Measurements from ENCODE around the gene PHYHIPL. TPM values are rescaled to one million over a fixed set of nuclear protein-coding genes. Genes with fewer than 3 reads are reported as not detected.

Gene PHYHIPL
- total and polyA plus RNA-seq, 7 experiments from 2014 or later, result not detected

DNA sequence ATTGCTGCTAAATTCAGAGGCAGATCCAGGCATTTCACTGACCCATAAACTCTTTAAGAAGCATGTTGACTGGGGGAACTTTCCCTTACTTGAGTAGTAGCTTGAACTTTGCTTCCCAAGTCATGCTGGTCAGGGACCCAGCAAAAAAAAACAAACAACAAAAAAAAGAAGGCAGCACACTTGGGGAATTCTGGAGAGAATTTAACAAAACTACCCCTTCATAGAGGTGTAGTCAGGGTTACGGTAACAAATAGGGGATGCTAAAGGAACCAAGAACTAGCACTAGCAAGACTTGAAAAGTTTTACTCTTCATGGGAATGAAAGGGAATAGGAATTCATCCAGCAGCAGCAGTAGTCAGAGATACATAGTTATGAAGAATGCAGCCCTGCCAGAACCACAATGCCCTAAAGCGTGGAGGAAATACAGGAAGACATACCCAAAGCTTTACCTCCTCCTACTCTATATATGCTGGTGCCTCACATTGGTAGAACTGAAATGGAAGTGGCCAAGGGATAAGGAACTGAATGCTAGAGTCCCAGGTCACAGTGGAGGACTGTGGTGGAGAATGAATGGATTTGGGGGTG is 67.3 kb downstream of the PHYHIPL start:
- no peak overlapping the region for H3K4me3 Mint-ChIP-seq
- ChIA-PET POLR2A (no interaction called here), CTCF (no interaction called here)
- no peak overlapping the region for H3K27ac ChIP-seq (ENCODE audit: low read depth, low read length)
- H3K9me3 Mint-ChIP-seq, result peaks cover 0 to 6% (median 0%) of the 10 kb centered on the region in 11 donors
- no peaks in the 10 kb centered on the region for H3K4me1 ChIP-seq (ENCODE audit: control insufficient read depth in 2 of 2, insufficient read depth in 2 of 2, low read length in 2 of 2)
- H3K27me3 Mint-ChIP-seq, result peaks cover 0 to 6% (median 0%) of the 10 kb centered on the region in 5 donors
- no peaks in the 10 kb centered on the region for H3K36me3 Mint-ChIP-seq
- H3K4me1 Mint-ChIP-seq, result no peaks in the 10 kb centered on the region
- no peak for DNase-seq
- H3K27ac Mint-ChIP-seq, result no peak overlapping the region
- no peak overlapping the region for H3K4me3 ChIP-seq (ENCODE audit: low read length)
- no peaks in the 10 kb centered on the region for H3K36me3 ChIP-seq (ENCODE audit: control insufficient read depth in 2 of 3, insufficient read depth in 3 of 3, low read length in 3 of 3)
- no peaks in the 10 kb centered on the region for H3K27me3 ChIP-seq (ENCODE audit: control insufficient read depth in 2 of 2, insufficient read depth in 2 of 2, low read length in 2 of 2)
- no peaks in the 10 kb centered on the region for H3K9me3 ChIP-seq (ENCODE audit: control insufficient read depth in 2 of 3, low read length in 3 of 3)
- ATAC-seq, result no peak
- intact Hi-C loops (cut with micrococcal nuclease), result no loop called here

- Mint-ChIP-seq H3K36me3 (no peaks in the 10 kb centered on the region), H3K9me3 (peaks cover 0 to 3% (median 0%) of the 10 kb centered on the region in 11 donors), H3K27ac (no peak overlapping the region), H3K27me3 (peaks cover 0 to 6% (median 0%) of the 10 kb centered on the region in 5 donors), H3K4me1 (no peaks in the 10 kb centered on the region), H3K4me3 (no peak overlapping the region)
- H3K4me1 ChIP-seq (ENCODE audit: control insufficient read depth in 2 of 2, insufficient read depth in 2 of 2, low read length in 2 of 2), result no peaks in the 10 kb centered on the region
- DNase-seq (no peak), ATAC-seq (no peak)
- ChIA-PET CTCF (no interaction called here), POLR2A (no interaction called here)
- no peak overlapping the region for H3K27ac ChIP-seq (ENCODE audit: low read depth, low read length)
- intact Hi-C loops (cut with micrococcal nuclease), result no loop called here
- no peaks in the 10 kb centered on the region for H3K27me3 ChIP-seq (ENCODE audit: control insufficient read depth in 2 of 2, insufficient read depth in 2 of 2, low read length in 2 of 2)
- H3K4me3 ChIP-seq (ENCODE audit: low read length), result no peak overlapping the region
- H3K36me3 ChIP-seq (ENCODE audit: control insufficient read depth in 2 of 3, insufficient read depth in 3 of 3, low read length in 3 of 3), result no peaks in the 10 kb centered on the region
- H3K9me3 ChIP-seq (ENCODE audit: control insufficient read depth in 2 of 3, low read length in 3 of 3), result no peaks in the 10 kb centered on the region
These were observed 68.4 kb downstream of the PHYHIPL start for GRCh38 chr10:59244871-59245270.

GRCh38 chr10:59245686-59246085 is 69.2 kb downstream of the PHYHIPL start:
- Histone ChIP-seq H3K4me3 (ENCODE audit: low read length) (no peak overlapping the region), H3K27ac (ENCODE audit: low read depth, low read length) (no peak overlapping the region), H3K27me3 (ENCODE audit: control insufficient read depth in 2 of 2, insufficient read depth in 2 of 2, low read length in 2 of 2) (no peaks in the 10 kb centered on the region), H3K36me3 (ENCODE audit: control insufficient read depth in 2 of 3, insufficient read depth in 3 of 3, low read length in 3 of 3) (no peaks in the 10 kb centered on the region), H3K9me3 (ENCODE audit: control insufficient read depth in 2 of 3, low read length in 3 of 3) (no peaks in the 10 kb centered on the region), H3K4me1 (ENCODE audit: control insufficient read depth in 2 of 2, insufficient read depth in 2 of 2, low read length in 2 of 2) (no peaks in the 10 kb centered on the region)
- peaks cover 0 to 6% (median 0%) of the 10 kb centered on the region in 5 donors for H3K27me3 Mint-ChIP-seq
- ChIA-PET CTCF (no interaction called here), POLR2A (no interaction called here)
- peaks cover 0 to 5% (median 0%) of the 10 kb centered on the region in 11 donors for H3K9me3 Mint-ChIP-seq
- DNase-seq (no peak), ATAC-seq (no peak)
- no peak overlapping the region for H3K27ac Mint-ChIP-seq
- no peak overlapping the region for H3K4me3 Mint-ChIP-seq
- intact Hi-C loops (cut with micrococcal nuclease), result no loop called here
- no peaks in the 10 kb centered on the region for H3K36me3 Mint-ChIP-seq
- H3K4me1 Mint-ChIP-seq, result no peaks in the 10 kb centered on the region

GRCh38 chr10:59252491-59252890 is 76.0 kb downstream of the PHYHIPL start:
- CTCF ChIA-PET, result no interaction called here

GRCh38 chr10:59255463-59255862 is 79.0 kb downstream of the PHYHIPL start:
- Mint-ChIP-seq H3K36me3 (no peaks in the 10 kb centered on the region), H3K27me3 (no peaks in the 10 kb centered on the region), H3K4me3 (no peak overlapping the region), H3K9me3 (peaks cover 0 to 5% (median 0%) of the 10 kb centered on the region in 11 donors), H3K27ac (no peak overlapping the region), H3K4me1 (no peaks in the 10 kb centered on the region)
- ChIA-PET CTCF (no interaction called here), POLR2A (no interaction called here)
- intact Hi-C loops (cut with micrococcal nuclease), result no loop called here
- Histone ChIP-seq H3K4me3 (ENCODE audit: low read length) (no peak overlapping the region), H3K27ac (ENCODE audit: low read depth, low read length) (no peak overlapping the region), H3K36me3 (ENCODE audit: control insufficient read depth in 2 of 3, insufficient read depth in 3 of 3, low read length in 3 of 3) (no peaks in the 10 kb centered on the region), H3K4me1 (ENCODE audit: control insufficient read depth in 2 of 2, insufficient read depth in 2 of 2, low read length in 2 of 2) (no peaks in the 10 kb centered on the region), H3K9me3 (ENCODE audit: control insufficient read depth in 2 of 3, low read length in 3 of 3) (no peaks in the 10 kb centered on the region), H3K27me3 (ENCODE audit: control insufficient read depth in 2 of 2, insufficient read depth in 2 of 2, low read length in 2 of 2) (no peaks in the 10 kb centered on the region)
- no peak for ATAC-seq
- no peak for DNase-seq

More at GRCh38 chr10:59252491-59252890, 76.0 kb downstream of the PHYHIPL start:
- intact Hi-C loops (cut with micrococcal nuclease), result no loop called here
- peaks cover 0 to 5% (median 0%) of the 10 kb centered on the region in 11 donors for H3K9me3 Mint-ChIP-seq
- DNase-seq (no peak), ATAC-seq (no peak)
- H3K4me1 Mint-ChIP-seq, result no peaks in the 10 kb centered on the region
- H3K36me3 ChIP-seq (ENCODE audit: control insufficient read depth in 2 of 3, insufficient read depth in 3 of 3, low read length in 3 of 3), result no peaks in the 10 kb centered on the region
- no peaks in the 10 kb centered on the region for H3K27me3 Mint-ChIP-seq
- H3K27ac Mint-ChIP-seq, result no peak overlapping the region
- no peaks in the 10 kb centered on the region for H3K9me3 ChIP-seq (ENCODE audit: control insufficient read depth in 2 of 3, low read length in 3 of 3)
- no peak overlapping the region for H3K27ac ChIP-seq (ENCODE audit: low read depth, low read length)
- POLR2A ChIA-PET, result no interaction called here
- H3K27me3 ChIP-seq (ENCODE audit: control insufficient read depth in 2 of 2, insufficient read depth in 2 of 2, low read length in 2 of 2), result no peaks in the 10 kb centered on the region
- no peaks in the 10 kb centered on the region for H3K4me1 ChIP-seq (ENCODE audit: control insufficient read depth in 2 of 2, insufficient read depth in 2 of 2, low read length in 2 of 2)
- no peaks in the 10 kb centered on the region for H3K36me3 Mint-ChIP-seq
- H3K4me3 ChIP-seq (ENCODE audit: low read length), result no peak overlapping the region
- no peak overlapping the region for H3K4me3 Mint-ChIP-seq

DNA sequence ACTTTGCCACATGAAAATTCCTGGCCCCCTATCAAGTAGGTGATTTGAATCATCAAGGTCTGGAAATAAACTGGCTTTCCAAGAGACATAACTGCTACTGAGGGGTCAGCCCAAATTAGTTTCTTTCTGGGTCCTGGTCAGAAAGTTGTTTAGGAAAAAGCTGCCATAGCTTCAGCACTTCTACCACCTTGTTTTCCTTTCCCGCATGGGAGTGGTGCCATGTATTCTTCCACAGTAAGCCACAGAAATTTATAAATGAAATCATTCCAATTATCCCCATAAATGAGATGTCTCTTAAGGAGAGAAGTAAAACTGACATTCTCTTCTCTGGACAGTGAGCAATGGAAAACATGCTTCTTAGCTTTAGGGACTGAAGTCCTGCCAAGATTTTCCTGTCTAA is 80.8 kb downstream of the PHYHIPL start:
- Mint-ChIP-seq H3K27ac (no peak overlapping the region), H3K4me3 (no peak overlapping the region)
- H3K36me3 ChIP-seq (ENCODE audit: control insufficient read depth in 2 of 3, insufficient read depth in 3 of 3, low read length in 3 of 3), result no peaks in the 10 kb centered on the region

GRCh38 chr10:59258890-59259289 is 82.4 kb downstream of the PHYHIPL start:
- ATAC-seq (no peak), DNase-seq (no peak)
- intact Hi-C loops (cut with micrococcal nuclease), result no loop called here
- Mint-ChIP-seq H3K9me3 (peaks cover 0 to 12% (median 0%) of the 10 kb centered on the region in 11 donors), H3K4me1 (no peaks in the 10 kb centered on the region), H3K36me3 (no peaks in the 10 kb centered on the region), H3K4me3 (no peak overlapping the region), H3K27me3 (no peaks in the 10 kb centered on the region), H3K27ac (no peak overlapping the region)
- CTCF ChIA-PET, result no interaction called here
- Histone ChIP-seq H3K4me3 (ENCODE audit: low read length) (no peak overlapping the region), H3K36me3 (ENCODE audit: control insufficient read depth in 2 of 3, insufficient read depth in 3 of 3, low read length in 3 of 3) (no peaks in the 10 kb centered on the region), H3K27me3 (ENCODE audit: control insufficient read depth in 2 of 2, insufficient read depth in 2 of 2, low read length in 2 of 2) (no peaks in the 10 kb centered on the region), H3K9me3 (ENCODE audit: control insufficient read depth in 2 of 3, low read length in 3 of 3) (no peaks in the 10 kb centered on the region), H3K4me1 (ENCODE audit: control insufficient read depth in 2 of 2, insufficient read depth in 2 of 2, low read length in 2 of 2) (no peaks in the 10 kb centered on the region), H3K27ac (ENCODE audit: low read depth, low read length) (no peak overlapping the region)
- POLR2A ChIA-PET, result no interaction called here

More for the DNA sequence above, 80.8 kb downstream of the PHYHIPL start:
- DNase-seq (no peak), ATAC-seq (no peak)
- ChIA-PET POLR2A (no interaction called here), CTCF (no interaction called here)
- Mint-ChIP-seq H3K4me1 (no peaks in the 10 kb centered on the region), H3K36me3 (no peaks in the 10 kb centered on the region), H3K27me3 (no peaks in the 10 kb centered on the region), H3K9me3 (peaks cover 0 to 12% (median 0%) of the 10 kb centered on the region in 11 donors)
- H3K27ac ChIP-seq (ENCODE audit: low read depth, low read length), result no peak overlapping the region
- H3K4me3 ChIP-seq (ENCODE audit: low read length), result no peak overlapping the region
- H3K27me3 ChIP-seq (ENCODE audit: control insufficient read depth in 2 of 2, insufficient read depth in 2 of 2, low read length in 2 of 2), result no peaks in the 10 kb centered on the region
- H3K9me3 ChIP-seq (ENCODE audit: control insufficient read depth in 2 of 3, low read length in 3 of 3), result no peaks in the 10 kb centered on the region
- intact Hi-C loops (cut with micrococcal nuclease), result no loop called here
- no peaks in the 10 kb centered on the region for H3K4me1 ChIP-seq (ENCODE audit: control insufficient read depth in 2 of 2, insufficient read depth in 2 of 2, low read length in 2 of 2)
